Measurements from ENCODE around the gene SAT1.

- TF ChIP-seq CTCF (IDR thresholded peaks at IDR 0.05) (no peak), POLR2AphosphoS5 (IDR thresholded peaks at IDR 0.05) (no peak), POLR2A (IDR thresholded peaks at IDR 0.05) (no peak)
Measured at GRCh38 chrX:23745786-23746185, 37.2 kb upstream of the SAT1 start.
